Thymus (tissue), 14 donors: ENCODE measurements around the gene RIBC1. TPM values are rescaled to one million over a fixed set of nuclear protein-coding genes. Genes with fewer than 3 reads are reported as not detected.

Source experiments
- DNase-seq, 9 donors: peaks; one replicate each; pipeline ENCODE4 v3.0.0-alpha.2; 2013; ENCODE audit warnings: low spot score in 9 of 9, low read depth in 6 of 9, missing footprints in 1 of 9
- H3K27ac ChIP-seq, 2 donors: one replicate each; pipeline ENCODE4 v1.5.1; 2013; ENCODE audit warnings: control low read depth in 1 of 2, low read depth in 1 of 2, low read length in 1 of 2, mild to moderate bottlenecking in 1 of 2, moderate library complexity in 1 of 2
- H3K27me3 ChIP-seq, 2 donors: one replicate each; pipeline ENCODE4 v1.5.1; 2013; ENCODE audit warnings: low read length in 1 of 2; ENCODE audit not compliant: control insufficient read depth in 2 of 2, insufficient read depth in 1 of 2
- H3K36me3 ChIP-seq, 2 donors: one replicate each; pipeline ENCODE4 v1.5.1; 2013; ENCODE audit warnings: low read length in 1 of 2, mild to moderate bottlenecking in 1 of 2, moderate library complexity in 1 of 2; ENCODE audit not compliant: control insufficient read depth in 2 of 2, insufficient read depth in 2 of 2
- H3K4me1 ChIP-seq, 2 donors: one replicate each; pipeline ENCODE4 v1.5.1; 2013; ENCODE audit warnings: low read length in 2 of 2; ENCODE audit not compliant: control insufficient read depth in 2 of 2, insufficient read depth in 2 of 2
- H3K4me3 ChIP-seq, 2 donors: one replicate each; pipeline ENCODE4 v1.5.1; 2013; ENCODE audit warnings: low read length in 2 of 2, control low read depth in 1 of 2, mild to moderate bottlenecking in 1 of 2
- H3K9me3 ChIP-seq, 2 donors: one replicate each; pipeline ENCODE4 v1.5.1; 2013; ENCODE audit warnings: low read length in 1 of 2, mild to moderate bottlenecking in 1 of 2; ENCODE audit not compliant: control insufficient read depth in 2 of 2, insufficient read depth in 1 of 2
- WGBS: extraction: QIAGEN DNeasy Blood & Tissue Kit; methylation state at CpG from one replicate; pipeline ENCODE4 v1.1.7; 2013; 5-methylcytosine and 5-hydroxymethylcytosine counted together
- long read RNA-seq, 10 donors: transcript quantifications; one replicate each; lab custom pipeline, GENCODE V29; 2026
- polyA plus RNA-seq: library from polyadenylated mRNA; stranded (reverse); fragments of 200-250 nt; gene quantifications from one replicate; pipeline ENCODE4 v1.2.3, GENCODE V29; 2013
- total RNA-seq: library from RNA; stranded (reverse); fragments of 120-200 nt; gene quantifications from one replicate; pipeline ENCODE4 v1.2.4, GENCODE V29; 2013
- donor health status: healthy.

Gene RIBC1
- 1.2 TPM for total RNA-seq
- polyA plus RNA-seq: 1.8 TPM
- long read RNA-seq, donor 1: 0 reads
- long read RNA-seq, donor 2: 0 reads
- long read RNA-seq, donor 3: 0 reads
- long read RNA-seq, donor 4, partial matches to known transcripts: 35 of 83 reads
- long read RNA-seq, donor 4, other reads (novel, unspliced or antisense): 48 of 83 reads
- long read RNA-seq, donor 5: 0 reads
- long read RNA-seq, donor 6: 0 reads
- long read RNA-seq, donor 7: 0 reads
- long read RNA-seq, donor 8: 0 reads
- long read RNA-seq, donor 9: 0 reads
- long read RNA-seq, donor 10, partial matches to known transcripts: 0 of 1 reads
- long read RNA-seq, donor 10, other reads (novel, unspliced or antisense): 0 of 1 reads

DNA sequence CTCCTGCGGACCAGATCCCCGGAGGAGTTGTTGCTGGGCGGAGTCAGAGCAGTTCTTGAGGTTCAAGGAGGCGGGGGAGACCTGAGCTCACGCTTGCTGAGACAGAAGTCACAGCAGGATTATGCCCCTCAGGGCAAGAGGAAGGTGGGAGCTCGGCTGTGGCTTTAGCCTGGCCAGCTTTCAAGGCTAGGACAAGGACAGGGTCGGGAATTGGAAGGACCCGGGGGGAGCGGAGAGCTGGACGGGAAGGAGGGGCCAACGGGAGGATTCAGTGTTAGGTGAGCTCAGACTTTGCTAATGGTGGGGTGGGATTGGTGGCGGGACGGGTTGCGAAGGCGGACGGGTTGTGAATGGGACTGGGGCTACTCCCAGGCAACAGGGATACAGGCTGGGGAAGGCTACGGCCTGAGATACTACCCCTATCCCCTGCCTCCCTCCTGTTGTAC, at the start of gene RIBC1:
Gene RIBC1, plus strand, starts transcription at position 13 of the 446 bp plus-strand sequence. CDS start 3,404 bp downstream, outside the sequence.
- H3K9me3 ChIP-seq: peaks cover 0 to 3% of the 10 kb centered on the region in 2 donors
- peaks cover 0 to 2% of the 10 kb centered on the region in 2 donors for H3K36me3 ChIP-seq
- no peaks in the 10 kb centered on the region for H3K27me3 ChIP-seq
- DNase-seq: no peak
- H3K4me1 ChIP-seq: peaks cover 11 to 20% of the 10 kb centered on the region in 2 donors
- peak within 1 kb of the TSS; percentile 96 to 98 for H3K27ac ChIP-seq
- WGBS: 19% methylated on average over 17 of the region's 17 CpGs
- peak within 1 kb of the TSS; percentile 78 to 89 for H3K4me3 ChIP-seq

DNA sequence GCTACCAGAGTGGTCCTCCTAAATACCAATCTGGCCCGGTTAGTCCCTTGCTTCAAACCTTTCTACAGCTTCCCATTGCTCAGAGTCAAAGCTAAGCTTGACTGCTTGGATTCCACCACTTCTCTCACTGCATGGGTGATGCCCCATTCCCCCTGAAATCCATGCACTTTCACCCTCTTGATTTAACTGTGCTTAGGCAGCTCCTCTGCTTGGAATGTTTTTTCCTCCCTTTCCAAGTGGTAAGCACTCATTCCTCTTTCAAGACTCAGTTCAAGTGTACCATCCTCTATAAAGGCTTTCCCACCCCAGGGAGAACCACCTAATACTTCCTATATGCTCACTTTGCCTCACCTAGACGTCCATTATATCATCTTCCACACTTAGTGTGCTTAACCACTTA, 49.4 kb upstream of the RIBC1 start:
- no peak for DNase-seq
- no peak overlapping the region for H3K4me3 ChIP-seq
- peaks cover 5 to 15% of the 10 kb centered on the region in 2 donors for H3K36me3 ChIP-seq
- H3K27me3 ChIP-seq: no peaks in the 10 kb centered on the region
- no peaks in the 10 kb centered on the region for H3K4me1 ChIP-seq
- no peak overlapping the region for H3K27ac ChIP-seq
- no peaks in the 10 kb centered on the region for H3K9me3 ChIP-seq
- 92% methylated on average over 2 of the region's 2 CpGs for WGBS

- no peaks in the 10 kb centered on the region for H3K27me3 ChIP-seq
- H3K4me1 ChIP-seq: no peaks in the 10 kb centered on the region
- 97% methylated on average over 7 of the region's 7 CpGs for WGBS
- no peak overlapping the region for H3K27ac ChIP-seq
- peaks cover 11 to 24% of the 10 kb centered on the region in 2 donors for H3K36me3 ChIP-seq
- no peaks in the 10 kb centered on the region for H3K9me3 ChIP-seq
- no peak overlapping the region for H3K4me3 ChIP-seq
- no peak for DNase-seq
Observed at GRCh38 chrX:53374222-53374820, 48.4 kb upstream of the RIBC1 start.

GRCh38 chrX:53374923-53375322, 47.8 kb upstream of the RIBC1 start:
- no peak overlapping the region for H3K4me3 ChIP-seq
- H3K36me3 ChIP-seq: peaks cover 17 to 30% of the 10 kb centered on the region in 2 donors
- DNase-seq: no peak
- no peaks in the 10 kb centered on the region for H3K4me1 ChIP-seq
- no peaks in the 10 kb centered on the region for H3K9me3 ChIP-seq
- H3K27ac ChIP-seq: no peak overlapping the region
- no peaks in the 10 kb centered on the region for H3K27me3 ChIP-seq

DNA sequence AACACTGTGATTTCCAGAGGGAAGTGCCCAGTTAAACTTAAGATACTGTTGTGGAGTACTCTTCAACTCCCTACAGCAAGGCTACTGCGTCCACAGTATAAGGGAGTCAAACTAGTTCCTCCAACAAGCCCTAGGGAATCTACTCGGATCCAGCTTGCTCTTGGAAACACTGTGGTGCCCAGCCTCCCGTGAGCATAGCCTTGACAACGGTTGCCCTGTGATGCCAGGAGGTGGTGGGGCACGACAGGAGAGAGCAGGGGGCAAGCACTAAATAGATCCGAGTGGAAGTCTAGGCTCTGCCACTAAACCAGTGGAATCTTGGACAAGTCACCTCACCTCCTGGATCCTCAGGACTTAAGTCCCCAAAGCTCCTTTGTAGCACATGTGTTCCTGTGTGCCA, 45.8 kb upstream of the RIBC1 start:
- DNase-seq: no peak
- no peaks in the 10 kb centered on the region for H3K4me1 ChIP-seq
- H3K4me3 ChIP-seq: no peak overlapping the region
- no peaks in the 10 kb centered on the region for H3K27me3 ChIP-seq
- H3K9me3 ChIP-seq: no peaks in the 10 kb centered on the region
- 95% methylated on average over 6 of the region's 6 CpGs for WGBS
- H3K27ac ChIP-seq: no peak overlapping the region
- H3K36me3 ChIP-seq: peaks cover 36 to 49% of the 10 kb centered on the region in 2 donors

- H3K36me3 ChIP-seq: peaks cover 42 to 55% of the 10 kb centered on the region in 2 donors
- H3K27me3 ChIP-seq: no peaks in the 10 kb centered on the region
- no peaks in the 10 kb centered on the region for H3K9me3 ChIP-seq
- H3K4me3 ChIP-seq: no peak overlapping the region
- no peak overlapping the region for H3K27ac ChIP-seq
- no peaks in the 10 kb centered on the region for H3K4me1 ChIP-seq
- DNase-seq: no peak
- 97% methylated on average over 2 of the region's 2 CpGs for WGBS
Observed at GRCh38 chrX:53377464-53377863, 45.2 kb upstream of the RIBC1 start.

DNA sequence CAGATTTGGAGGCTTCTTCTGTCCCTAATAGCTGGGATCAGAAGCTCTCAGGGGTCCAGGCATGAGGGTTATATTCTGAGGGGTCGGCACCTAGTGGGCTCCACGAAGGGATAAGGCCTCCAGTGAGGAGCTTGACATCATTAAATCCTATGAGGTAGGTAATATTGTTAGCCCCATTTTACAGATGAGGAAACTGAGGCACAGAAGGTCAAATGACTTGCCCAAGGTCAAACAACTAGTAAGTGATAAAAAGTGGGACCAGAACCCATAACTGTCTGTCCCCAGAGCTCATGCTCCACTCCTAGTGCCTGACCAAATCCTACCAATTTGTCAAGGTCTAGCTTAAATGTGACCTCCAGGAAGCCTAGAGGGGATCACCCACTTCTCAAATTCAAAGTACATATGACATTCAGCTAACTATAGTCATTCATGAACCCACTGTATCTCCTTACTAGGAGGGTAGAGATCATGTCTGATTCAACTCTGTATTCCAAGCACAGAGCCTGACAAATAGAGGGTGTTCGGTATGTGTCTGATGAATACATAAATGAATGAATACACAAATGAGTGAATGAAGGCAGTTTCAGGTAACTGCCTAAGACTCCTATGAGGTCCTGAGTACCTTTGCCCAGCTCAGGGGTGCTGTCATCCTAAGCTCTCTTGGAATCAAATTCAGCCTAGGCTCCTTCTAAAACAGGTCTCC, 43.5 kb upstream of the RIBC1 start:
- H3K4me1 ChIP-seq: no peaks in the 10 kb centered on the region
- H3K9me3 ChIP-seq: no peaks in the 10 kb centered on the region
- H3K4me3 ChIP-seq: no peak overlapping the region
- H3K27me3 ChIP-seq: no peaks in the 10 kb centered on the region
- no peak for DNase-seq
- H3K27ac ChIP-seq: no peak overlapping the region
- over 99% methylated on average over 3 of the region's 3 CpGs for whole genome bisulfite sequencing
- H3K36me3 ChIP-seq: peaks cover 52 to 72% of the 10 kb centered on the region in 2 donors

DNA sequence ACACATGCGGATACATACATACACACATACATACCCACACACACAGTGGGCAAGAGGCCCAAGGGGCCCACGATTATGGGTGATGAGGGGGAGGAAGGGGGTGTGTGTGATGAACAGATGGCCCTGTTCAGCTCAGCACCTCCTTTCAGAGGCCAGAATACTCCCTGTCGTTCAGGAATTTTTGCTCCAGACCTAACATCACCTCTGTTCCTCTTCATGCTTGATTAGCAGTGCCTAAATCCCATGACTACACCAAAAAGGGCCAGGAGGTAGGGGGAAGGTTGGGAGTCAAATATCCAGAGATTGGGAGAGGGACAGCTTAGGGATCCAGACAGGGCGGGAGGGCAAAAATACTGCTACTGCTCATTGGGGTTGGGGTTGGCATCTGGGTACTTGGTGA, 42.9 kb upstream of the RIBC1 start:
- Histone ChIP-seq H3K27ac (no peak overlapping the region), H3K4me3 (no peak overlapping the region), H3K27me3 (no peaks in the 10 kb centered on the region), H3K36me3 (peaks cover 52 to 77% of the 10 kb centered on the region in 2 donors), H3K9me3 (no peaks in the 10 kb centered on the region), H3K4me1 (no peaks in the 10 kb centered on the region)
- 93% methylated on average over 4 of the region's 4 CpGs for WGBS
- DNase-seq: no peak
